NT2/D1 (cell line): Measurements from ENCODE around the gene FBXO42.

ENCODE experiments used
- DNase-seq: peaks from one replicate; pipeline ENCODE4 v3.0.0-alpha.2; 2011; ENCODE audit warnings: low read depth, low spot score
- H3K27me3 ChIP-seq: 2 replicates; pipeline ENCODE4 v1.6.0; 2011; ENCODE audit warnings: mild to moderate bottlenecking; ENCODE audit not compliant: insufficient read length, insufficient read depth
- H3K36me3 ChIP-seq: 2 replicates; pipeline ENCODE4 v1.6.1; 2011; ENCODE audit warnings: mild to moderate bottlenecking, low read length, mixed read lengths; ENCODE audit not compliant: insufficient read depth, insufficient read length
- H3K4me1 ChIP-seq: 2 replicates; pipeline ENCODE4 v1.5.1; 2011; ENCODE audit not compliant: insufficient read depth, insufficient read length
- H3K4me3 ChIP-seq: 2 replicates; pipeline ENCODE4 v1.5.1; 2011; ENCODE audit warnings: low read depth; ENCODE audit not compliant: insufficient read length
- H3K9ac ChIP-seq: 2 replicates; pipeline ENCODE4 v1.6.0; 2011; ENCODE audit warnings: low read depth; ENCODE audit not compliant: insufficient read length
- H3K9me3 ChIP-seq: 2 replicates; pipeline ENCODE4 v1.5.1; 2011; ENCODE audit warnings: mild to moderate bottlenecking, low read length; ENCODE audit not compliant: insufficient read depth
- SUZ12 ChIP-seq: IDR thresholded peaks from 2 replicates; pipeline ENCODE4 v1.6.1; 2011; ENCODE audit not compliant: insufficient read length, insufficient read depth; ENCODE audit errors: extremely low read depth
- YY1 ChIP-seq: IDR thresholded peaks from 2 replicates; pipeline ENCODE4 v1.6.1; 2011; ENCODE audit not compliant: insufficient read length, insufficient read depth
- ZNF274 ChIP-seq: IDR thresholded peaks from 2 replicates; pipeline ENCODE4 v1.6.1; 2011; ENCODE audit warnings: mild to moderate bottlenecking, low read depth, low read length

FBXO42 gene

DNA sequence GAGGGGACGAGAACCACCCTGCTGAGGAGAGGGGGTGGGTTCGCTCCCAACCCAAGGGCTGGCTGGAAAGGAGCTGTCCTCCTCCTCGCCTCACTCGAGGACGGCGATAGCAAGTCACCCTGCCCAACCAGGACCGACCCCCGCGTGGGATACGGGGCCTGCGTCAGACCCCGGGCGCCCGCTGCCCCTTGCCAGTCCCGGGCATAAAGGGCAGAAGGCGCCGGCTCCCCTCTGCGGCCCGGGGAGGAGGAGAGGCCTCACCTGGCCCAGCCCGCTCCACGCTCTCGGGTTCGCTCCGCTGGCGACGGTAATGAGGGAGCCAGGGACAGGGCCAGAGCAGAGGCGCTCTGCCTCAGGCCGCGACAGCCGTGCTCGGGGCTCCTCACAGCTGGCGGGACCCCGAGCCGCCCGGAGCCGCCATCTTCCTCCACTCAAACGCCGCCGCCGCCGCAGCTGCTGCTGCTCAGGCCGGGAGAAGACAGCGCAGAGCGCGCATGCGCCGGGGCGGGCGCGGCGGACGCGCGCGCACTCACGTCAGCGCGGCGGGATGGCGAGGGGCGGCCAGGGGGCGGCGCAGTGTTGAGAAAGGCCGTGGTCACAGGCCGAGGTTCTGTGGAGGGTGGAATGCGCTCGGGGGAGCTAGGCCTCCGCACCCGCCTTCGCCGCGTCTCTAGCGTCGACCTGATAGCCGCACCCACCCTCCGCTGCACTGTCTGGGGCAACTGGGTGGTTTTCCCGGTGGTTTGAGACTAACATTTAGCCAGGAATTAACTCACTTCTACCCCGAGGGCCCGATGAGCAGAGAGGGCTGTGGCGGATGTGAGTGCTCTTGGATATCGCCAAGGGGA is at the start of gene FBXO42:
TSS of gene FBXO42 (minus strand) at position 487 of the 848 bp plus-strand sequence. CDS start 37,062 bp downstream, outside the sequence.
- peak within 1 kb of the TSS; percentile 94 for H3K9ac ChIP-seq
- H3K4me3 ChIP-seq = peak within 1 kb of the TSS; percentile 85
- peak; percentile 71 for DNase-seq
- no peaks in the 10 kb centered on the region for H3K36me3 ChIP-seq
- peaks cover 3% of the 10 kb centered on the region for H3K4me1 ChIP-seq
- H3K27me3 ChIP-seq = no peaks in the 10 kb centered on the region
- TF ChIP-seq SUZ12 = no peak
- TF ChIP-seq YY1 = peak; percentile 37
- H3K9me3 ChIP-seq = no peaks in the 10 kb centered on the region

GRCh38 chr1:16398371-16398953 is 46.2 kb upstream of the FBXO42 start:
- H3K9me3 ChIP-seq = no peaks in the 10 kb centered on the region
- peaks cover 55% of the 10 kb centered on the region for H3K36me3 ChIP-seq
- TF ChIP-seq YY1 (no peak), ZNF274 (no peak), SUZ12 (no peak)
- DNase-seq = no peak
- no peaks in the 10 kb centered on the region for H3K27me3 ChIP-seq
- H3K9ac ChIP-seq = no peak overlapping the region
- peaks cover 2% of the 10 kb centered on the region for H3K4me1 ChIP-seq
- no peak overlapping the region for H3K4me3 ChIP-seq

DNA sequence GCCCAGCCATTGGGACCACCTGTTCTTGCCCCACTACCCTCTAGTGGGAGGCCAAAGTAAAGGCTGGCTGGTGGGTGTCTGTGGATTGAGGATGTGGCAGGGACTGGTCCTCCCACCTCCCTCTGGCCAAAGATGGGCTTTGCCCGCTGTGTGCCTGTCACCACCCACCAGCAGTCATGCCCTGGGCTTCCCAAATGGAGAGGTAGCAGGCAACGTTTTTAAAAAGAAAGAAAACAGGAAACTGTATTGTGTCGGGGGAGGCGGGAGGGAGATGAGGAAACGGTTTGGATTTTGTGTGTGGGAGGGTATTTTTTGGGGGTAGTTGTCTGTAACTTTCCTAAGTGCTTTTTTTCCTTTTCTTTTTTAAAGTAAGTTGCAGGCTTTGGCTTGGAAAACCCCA is 44.8 kb upstream of the FBXO42 start:
- DNase-seq = no peak
- peaks cover 68% of the 10 kb centered on the region for H3K36me3 ChIP-seq

GRCh38 chr1:16396591-16396990 is 44.3 kb upstream of the FBXO42 start:
- no peaks in the 10 kb centered on the region for H3K9me3 ChIP-seq
- H3K4me3 ChIP-seq = no peak overlapping the region
- H3K27me3 ChIP-seq = no peaks in the 10 kb centered on the region
- TF ChIP-seq ZNF274 (no peak), YY1 (no peak), SUZ12 (no peak)
- DNase-seq = no peak
- no peak overlapping the region for H3K9ac ChIP-seq
- H3K4me1 ChIP-seq = peaks cover 5% of the 10 kb centered on the region
- H3K36me3 ChIP-seq = peaks cover 69% of the 10 kb centered on the region

More for the DNA sequence above, 44.8 kb upstream of the FBXO42 start:
- no peak overlapping the region for H3K9ac ChIP-seq
- no peak for TF ChIP-seq YY1
- TF ChIP-seq SUZ12 = no peak
- no peak for TF ChIP-seq ZNF274
- H3K4me3 ChIP-seq = no peak overlapping the region
- no peaks in the 10 kb centered on the region for H3K9me3 ChIP-seq
- H3K27me3 ChIP-seq = no peaks in the 10 kb centered on the region
- H3K4me1 ChIP-seq = peaks cover 3% of the 10 kb centered on the region

DNA sequence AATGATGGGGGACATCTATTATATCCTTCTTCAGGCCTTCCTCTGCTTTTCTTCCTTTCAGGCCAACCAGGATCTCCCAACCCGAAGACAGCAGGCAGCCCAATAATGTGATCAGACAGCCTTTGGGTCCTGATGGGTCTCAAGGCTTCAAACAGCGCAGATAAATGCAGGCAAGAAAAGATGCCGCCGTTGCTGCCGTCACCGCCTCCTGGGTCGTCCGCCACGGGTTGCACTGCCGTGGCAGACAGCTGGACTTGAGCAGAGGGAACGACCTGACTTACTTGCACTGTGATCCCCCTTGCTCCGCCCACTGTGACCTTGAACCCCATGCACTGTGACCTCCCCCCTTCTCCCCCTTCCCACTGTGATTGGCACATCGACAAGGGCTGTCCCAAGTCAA is 42.7 kb upstream of the FBXO42 start:
- H3K9ac ChIP-seq = no peak overlapping the region
- peaks cover 80% of the 10 kb centered on the region for H3K36me3 ChIP-seq
- H3K9me3 ChIP-seq = no peaks in the 10 kb centered on the region
- H3K4me1 ChIP-seq = peaks cover 10% of the 10 kb centered on the region
- DNase-seq = no peak
- no peaks in the 10 kb centered on the region for H3K27me3 ChIP-seq
- TF ChIP-seq ZNF274 (no peak), SUZ12 (no peak), YY1 (no peak)
- no peak overlapping the region for H3K4me3 ChIP-seq

DNA sequence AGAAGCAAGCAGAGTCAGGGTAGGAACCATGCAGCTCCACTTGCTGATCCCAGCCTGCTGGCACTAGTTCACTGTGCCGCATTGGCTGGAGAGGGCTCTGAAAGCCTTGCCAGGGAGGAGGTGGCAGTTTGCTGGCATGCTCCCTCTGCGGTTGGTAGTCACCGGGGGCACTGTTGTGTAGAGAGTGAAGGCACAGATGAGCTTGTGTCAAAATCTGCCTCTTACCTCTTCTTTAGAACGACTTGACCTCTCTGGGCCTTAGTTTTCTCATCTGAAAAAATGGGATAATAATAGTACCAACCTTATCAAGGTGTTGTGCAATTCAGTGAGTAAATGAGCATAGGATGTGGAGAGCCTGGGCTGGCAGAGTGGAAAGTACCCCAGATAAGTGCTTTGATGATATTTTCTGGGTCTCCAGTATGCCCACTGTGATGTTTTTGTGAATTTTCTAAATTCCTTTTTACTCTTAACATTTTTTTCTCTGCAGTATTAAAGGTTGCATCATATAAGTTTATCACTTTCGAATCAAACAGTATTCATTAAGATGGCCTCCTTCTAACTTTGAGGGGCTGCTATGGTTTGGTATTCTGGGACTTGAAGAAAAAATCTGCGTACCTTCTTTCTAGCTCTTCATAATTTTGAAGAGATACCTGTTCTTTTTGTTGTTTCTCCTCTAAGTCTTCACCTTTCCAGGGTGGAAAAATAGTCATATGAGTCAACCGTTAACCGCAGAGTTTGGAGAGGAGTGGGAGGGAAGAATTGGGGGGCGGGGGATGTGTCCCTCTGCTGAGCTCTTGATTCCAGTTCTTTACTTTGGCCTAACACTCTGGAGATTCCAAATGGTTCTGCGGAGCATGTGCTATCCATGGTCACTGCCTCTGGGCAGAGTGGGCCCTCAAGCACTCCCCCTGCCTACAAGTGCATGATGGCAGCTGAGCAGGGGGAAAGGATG is 41.6 kb upstream of the FBXO42 start:
- TF ChIP-seq ZNF274 (no peak), YY1 (no peak), SUZ12 (no peak)
- Histone ChIP-seq H3K4me1 (peaks cover 10% of the 10 kb centered on the region), H3K9ac (no peak overlapping the region), H3K27me3 (no peaks in the 10 kb centered on the region), H3K36me3 (peaks cover 74% of the 10 kb centered on the region), H3K4me3 (no peak overlapping the region), H3K9me3 (no peaks in the 10 kb centered on the region)
- no peak for DNase-seq

DNA sequence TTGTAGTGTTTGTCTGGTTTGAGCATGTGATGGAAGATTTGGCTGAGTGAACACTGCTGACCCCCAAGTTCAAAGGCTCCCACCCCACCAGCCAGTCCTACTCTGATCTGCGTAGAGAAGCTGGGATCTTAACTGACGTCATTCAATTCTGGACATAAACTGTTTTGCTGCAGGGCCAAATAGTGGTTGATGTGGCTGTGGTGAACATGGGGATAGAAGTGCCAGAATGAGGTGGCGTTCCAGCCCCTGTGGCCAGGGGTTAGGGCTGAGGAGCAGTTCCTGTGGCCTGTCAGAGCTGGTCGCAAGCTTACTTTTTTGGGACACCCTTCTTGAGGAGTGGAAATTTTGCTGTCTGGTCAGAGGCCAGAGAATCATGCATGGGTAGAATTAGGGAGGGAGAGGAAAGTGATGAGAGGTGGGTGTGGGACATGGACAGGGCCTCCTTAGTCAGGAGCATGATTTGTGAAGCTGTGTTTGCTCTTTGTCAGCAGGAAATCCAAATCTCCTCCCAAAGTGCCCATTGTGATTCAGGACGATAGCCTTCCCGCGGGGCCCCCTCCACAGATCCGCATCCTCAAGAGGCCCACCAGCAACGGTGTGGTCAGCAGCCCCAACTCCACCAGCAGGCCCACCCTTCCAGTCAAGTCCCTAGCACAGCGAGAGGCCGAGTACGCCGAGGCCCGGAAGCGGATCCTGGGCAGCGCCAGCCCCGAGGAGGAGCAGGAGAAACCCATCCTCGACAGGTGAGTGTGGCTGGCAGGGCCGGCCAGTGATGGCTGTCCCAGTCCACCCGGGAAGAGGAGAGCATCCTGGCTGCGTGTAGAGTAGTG is 40.7 kb upstream of the FBXO42 start:
- TF ChIP-seq SUZ12 = no peak
- no peak for TF ChIP-seq YY1
- no peak for TF ChIP-seq ZNF274
- H3K36me3 ChIP-seq = peaks cover 66% of the 10 kb centered on the region

More for the DNA sequence above, 40.7 kb upstream of the FBXO42 start:
- H3K9me3 ChIP-seq = no peaks in the 10 kb centered on the region
- no peaks in the 10 kb centered on the region for H3K27me3 ChIP-seq
- peaks cover 10% of the 10 kb centered on the region for H3K4me1 ChIP-seq
- H3K4me3 ChIP-seq = no peak overlapping the region
- no peak for DNase-seq
- no peak overlapping the region for H3K9ac ChIP-seq
